Activated effector memory CD4-positive, alpha-beta T cell treated with anti-CD3 and anti-CD28 coated beads, Interleukin-2, amount 50 U/mL, for 16 hours (primary cell): Measurements from ENCODE around the gene EPGN.

ENCODE experiments used
- DNase-seq: peaks from one replicate; pipeline ENCODE4 v3.0.0-alpha.2; 2020

EPGN gene, protein sequence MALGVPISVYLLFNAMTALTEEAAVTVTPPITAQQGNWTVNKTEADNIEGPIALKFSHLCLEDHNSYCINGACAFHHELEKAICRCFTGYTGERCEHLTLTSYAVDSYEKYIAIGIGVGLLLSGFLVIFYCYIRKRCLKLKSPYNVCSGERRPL

DNA sequence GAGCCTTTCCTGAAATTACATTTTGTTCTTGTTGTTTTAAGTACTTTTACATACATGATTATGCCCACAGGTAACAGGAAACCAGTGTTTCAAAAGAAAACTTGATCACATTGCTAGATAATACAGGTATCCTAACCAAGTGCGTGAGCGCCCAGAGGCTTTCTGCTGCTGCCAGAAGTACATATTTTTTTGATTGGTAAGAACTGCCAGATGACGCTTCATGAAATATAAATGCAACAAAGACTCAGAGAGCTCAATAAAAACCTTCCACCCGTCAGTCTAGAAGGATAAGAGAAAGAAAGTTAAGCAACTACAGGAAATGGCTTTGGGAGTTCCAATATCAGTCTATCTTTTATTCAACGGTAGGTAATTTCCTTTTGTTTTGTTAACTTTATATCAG, at the start of gene EPGN:
Gene EPGN, plus strand, starts transcription at position 256 of the 400 bp plus-strand sequence. Its CDS starts 64 bp downstream, at position 320.
- no peak for DNase-seq

- no peak for DNase-seq
Observed at GRCh38 chr4:74258963-74259362, 49.3 kb upstream of the EPGN start.

DNA sequence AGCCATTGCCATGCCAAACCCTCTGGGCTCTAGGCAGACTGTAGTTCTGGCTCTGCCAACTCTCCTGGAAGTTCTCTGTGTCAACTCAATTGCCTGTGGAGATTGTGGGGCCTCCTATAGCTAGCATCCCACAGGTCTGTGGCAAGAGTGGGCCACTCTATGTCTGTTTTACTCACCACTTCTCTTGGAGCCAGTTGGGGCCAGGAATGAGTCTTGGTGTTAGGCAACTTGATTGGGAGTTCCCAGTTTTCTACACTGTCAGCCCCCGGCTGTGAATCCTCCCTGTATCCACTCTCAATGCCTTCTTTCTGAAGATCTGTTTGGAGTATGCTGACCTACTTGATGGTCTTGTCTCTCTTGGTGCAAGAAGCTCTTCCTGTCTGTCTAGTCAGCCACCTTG, 48.2 kb upstream of the EPGN start:
- DNase-seq, result no peak

- no peak for DNase-seq
Observed at GRCh38 chr4:74262522-74262921, 45.7 kb upstream of the EPGN start.

DNA sequence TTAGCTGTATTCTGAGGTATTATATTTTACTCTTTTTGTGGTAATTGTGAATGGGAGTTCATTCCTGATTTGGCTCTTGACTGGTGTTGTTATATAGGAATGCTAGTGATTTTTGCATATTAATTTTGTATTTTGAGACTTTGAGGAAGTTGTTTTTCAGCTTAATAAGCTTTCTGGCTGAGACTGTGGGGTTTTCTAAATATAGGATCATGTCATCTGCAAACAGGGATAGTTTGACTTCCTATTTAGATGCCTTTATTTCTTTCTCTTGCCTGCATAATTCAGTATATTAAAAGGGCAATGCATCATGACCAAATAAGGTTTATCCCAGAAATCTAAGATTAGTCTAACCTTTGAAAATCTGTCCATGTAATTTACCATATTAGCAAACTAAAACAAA, 44.7 kb upstream of the EPGN start:
- no peak for DNase-seq

GRCh38 chr4:74266081-74266480, 42.2 kb upstream of the EPGN start:
- no peak for DNase-seq

GRCh38 chr4:74267998-74268606, 40.2 kb upstream of the EPGN start:
- DNase-seq, result no peak

GRCh38 chr4:74268643-74269042, 39.6 kb upstream of the EPGN start:
- DNase-seq, result no peak

DNA sequence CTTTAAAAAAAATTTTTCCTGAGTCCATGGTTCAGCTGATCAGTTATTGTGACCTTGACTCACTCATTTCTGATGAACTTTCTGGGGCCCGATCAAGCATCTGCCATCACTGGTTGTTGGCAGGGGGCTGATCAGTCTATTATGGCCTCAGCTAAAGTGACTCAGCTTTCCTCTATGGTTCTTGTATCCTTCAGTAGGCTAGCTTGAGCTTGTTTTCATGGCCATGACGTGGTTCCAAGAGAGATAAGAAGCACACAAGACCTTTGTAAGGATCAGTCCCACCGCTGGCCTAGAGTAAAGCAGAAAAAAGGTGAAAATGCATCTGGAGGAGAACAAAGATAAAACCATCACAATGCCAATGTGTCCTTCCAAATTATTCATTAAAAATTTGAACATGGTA, 29.8 kb upstream of the EPGN start:
- no peak for DNase-seq

GRCh38 chr4:74279716-74280115, 28.6 kb upstream of the EPGN start:
- no peak for DNase-seq

DNA sequence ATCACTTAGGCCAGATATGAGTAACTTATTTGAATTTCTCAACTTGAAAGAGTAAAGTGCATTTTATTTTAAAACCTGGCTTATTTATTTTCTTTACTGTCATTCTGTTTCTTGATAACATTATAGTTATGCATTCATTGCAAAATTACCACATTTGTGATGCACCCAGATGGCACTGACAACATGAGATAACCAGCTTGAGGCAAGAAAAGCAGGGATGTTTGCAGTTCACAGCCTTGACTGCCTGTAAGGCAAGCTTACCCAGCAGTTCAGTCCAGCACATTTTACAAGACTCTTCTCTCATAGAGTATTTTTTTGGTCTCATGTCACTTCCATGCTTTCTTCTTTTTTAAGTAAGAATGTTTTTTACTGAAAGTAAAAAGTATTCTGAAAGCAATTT, 25.3 kb upstream of the EPGN start:
- no peak for DNase-seq

DNA sequence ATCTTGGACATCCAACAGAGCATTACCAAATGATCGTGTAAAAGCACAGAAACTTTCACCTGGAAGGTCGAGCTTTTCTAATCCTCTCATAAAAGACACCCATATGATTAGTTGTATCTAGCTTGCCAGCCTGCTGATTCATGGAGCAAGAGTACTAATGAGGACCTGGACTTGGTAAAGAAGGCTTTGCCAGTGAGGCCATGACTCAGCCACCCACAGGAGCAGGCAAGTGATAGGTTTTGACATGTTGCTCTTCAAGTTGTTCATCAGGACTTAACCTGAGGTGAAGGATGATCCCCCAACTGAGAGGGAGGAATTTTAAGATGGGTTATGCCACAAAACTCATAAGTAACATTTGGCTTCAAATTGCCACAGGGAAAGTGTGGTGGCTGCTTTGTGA, 24.7 kb upstream of the EPGN start:
- no peak for DNase-seq

DNA sequence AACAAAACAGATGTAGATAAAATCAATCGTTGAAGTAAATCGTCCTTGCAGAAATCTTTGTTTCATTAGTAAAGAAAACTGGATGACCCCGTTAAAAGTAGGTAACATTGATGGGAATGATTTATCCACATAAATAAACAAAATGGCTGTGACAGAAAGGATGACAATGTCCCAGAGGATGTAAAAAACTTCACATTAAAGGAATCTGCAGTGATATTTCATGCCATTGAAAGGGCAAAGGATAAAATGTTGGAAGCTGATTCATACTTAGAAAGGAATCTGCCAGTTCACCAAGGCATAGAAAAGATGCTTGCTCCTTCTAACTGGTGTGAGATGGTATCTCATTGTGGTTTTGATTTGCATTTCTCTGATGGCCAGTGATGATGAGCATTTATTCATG, 24.2 kb upstream of the EPGN start:
- DNase-seq, result no peak

GRCh38 chr4:74287164-74287563, 21.1 kb upstream of the EPGN start:
- DNase-seq, result no peak

GRCh38 chr4:74287791-74288190, 20.5 kb upstream of the EPGN start:
- DNase-seq, result no peak

GRCh38 chr4:74291471-74291870, 16.8 kb upstream of the EPGN start:
- no peak for DNase-seq

DNA sequence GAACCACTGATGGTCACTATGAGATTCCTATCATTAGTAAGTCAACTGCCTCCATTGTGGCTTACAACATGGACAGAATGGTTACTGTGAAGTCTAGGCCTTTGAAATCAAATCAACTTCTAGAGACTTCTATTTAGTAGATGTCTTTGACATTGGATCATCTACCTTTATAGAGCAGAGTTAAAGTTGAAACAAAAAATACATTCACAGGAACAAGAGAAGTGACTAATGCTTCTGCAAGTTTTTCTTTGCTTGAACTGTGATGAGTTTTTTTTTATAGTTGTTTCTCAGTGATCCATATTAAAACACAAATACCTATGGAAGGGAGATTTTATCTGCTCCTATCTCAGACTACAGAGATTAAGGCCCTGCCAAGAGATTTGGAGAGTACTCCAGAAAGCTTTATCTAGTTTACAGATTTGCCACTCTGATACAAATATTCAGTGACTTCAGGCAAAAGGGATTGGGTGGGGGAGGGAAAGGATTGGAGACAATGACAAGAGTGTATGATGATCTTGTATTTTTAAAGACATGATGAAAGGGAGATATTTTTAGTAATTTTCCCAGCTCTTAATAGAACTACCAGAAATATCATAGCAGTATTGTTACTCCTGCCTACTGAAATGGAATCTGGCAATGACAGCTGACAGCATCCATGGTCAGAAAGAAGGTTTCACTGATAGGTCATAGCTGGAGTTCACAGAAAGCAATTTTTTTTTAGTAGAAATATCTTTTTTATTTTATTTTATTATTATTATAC, 16.0 kb upstream of the EPGN start:
- no peak for DNase-seq

DNA sequence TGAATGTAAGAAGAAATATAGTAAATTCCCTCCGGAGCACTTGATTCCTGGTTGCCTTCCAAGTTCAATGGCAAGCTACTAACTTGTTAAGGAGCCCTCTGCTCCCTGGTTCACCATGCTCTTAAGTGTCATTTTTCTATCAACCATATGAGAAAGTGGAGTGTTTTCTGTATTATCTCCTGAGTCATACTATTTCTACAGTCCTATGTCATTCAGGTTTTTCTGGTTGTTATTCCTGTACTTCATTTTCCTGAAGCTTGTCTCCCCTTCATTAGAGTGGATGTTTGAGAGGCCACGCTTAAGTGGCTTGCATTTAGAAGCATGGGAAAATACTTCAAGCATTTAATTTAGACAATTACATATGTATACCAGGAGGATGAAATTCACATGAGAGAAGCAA, 14.7 kb upstream of the EPGN start:
- DNase-seq, result no peak

- DNase-seq, result no peak
Observed at GRCh38 chr4:74294681-74295080, 13.6 kb upstream of the EPGN start.

GRCh38 chr4:74297539-74297938, 10.7 kb upstream of the EPGN start:
- DNase-seq, result no peak

GRCh38 chr4:74304095-74304625, 4.1 kb upstream of the EPGN start:
- no peak for DNase-seq

- no peak for DNase-seq
Observed at GRCh38 chr4:74305000-74305399, 3.3 kb upstream of the EPGN start.

GRCh38 chr4:74307170-74307569, 1.1 kb upstream of the EPGN start:
- DNase-seq, result no peak

DNA sequence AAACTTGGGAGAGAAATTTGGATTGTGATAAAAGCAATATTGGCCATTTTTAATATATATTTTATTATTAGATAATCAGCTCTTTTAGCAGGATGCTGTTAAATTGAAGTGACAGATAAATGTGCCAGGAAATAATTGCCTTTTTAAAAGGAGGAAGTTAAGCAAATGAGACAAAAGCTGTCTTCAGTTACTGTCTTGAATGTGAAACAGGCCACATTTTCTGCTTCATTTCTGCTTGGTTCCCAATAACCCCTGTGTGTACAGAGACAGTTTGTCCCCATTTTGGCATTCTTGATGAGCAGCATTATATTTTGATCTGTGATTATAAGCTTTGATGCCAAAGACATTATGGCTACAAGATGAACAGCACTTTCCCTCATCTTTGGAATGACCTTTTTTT, 953 bp downstream of the EPGN start:
- no peak for DNase-seq
